GM12878 (cell line): Measurements from ENCODE around the gene SUSD1. TPM values are rescaled to one million over a fixed set of nuclear protein-coding genes. Genes with fewer than 3 reads are reported as not detected.

Experiments
- ATAC-seq: fragments of 200-7000 bp; cut with Tn5 transposase; 3 replicates; pipeline ENCODE4 v1.9.1; 2020; ENCODE audit warnings: mild to moderate bottlenecking, moderate library complexity
- BruUV-seq: library from RNA; stranded (reverse); fragments of 400-500 nt; replicated peaks from 2 replicates; lab custom pipeline; 2021; lab: Mats Ljungman, UMichigan
- CTCF ChIA-PET: fragments of 300-600 bp; sonication (Branson Sonifier 250); formaldehyde crosslinking; extraction: SDS; loops from one replicate; lab custom pipeline; 2021; ENCODE audit warnings: inconsistent platforms; lab: Yijun Ruan, JAX
- POLR2A ChIA-PET: fragments of 350-600 bp; formaldehyde crosslinking; extraction: SDS; loops from one replicate; lab custom pipeline; 2021; ENCODE audit warnings: inconsistent platforms; lab: Charles Lee
- RAD21 ChIA-PET: fragments of 300-600 bp; sonication (Branson Sonifier 250); formaldehyde crosslinking; loops from one replicate; lab custom pipeline; 2023; ENCODE audit warnings: antibody characterized with exemption; ENCODE audit not compliant: unreplicated experiment; lab: Charles Lee
- SMC1A ChIA-PET: fragments of 300-600 bp; sonication (Branson Sonifier 250); formaldehyde crosslinking; loops from one replicate; lab custom pipeline; 2023; ENCODE audit not compliant: unreplicated experiment, uncharacterized antibody; lab: Charles Lee
- DNase-seq: peaks from one replicate; pipeline ENCODE4 v3.0.0-alpha.2; 2011; ENCODE audit warnings: low read depth, low spot score
- FAIRE-seq: peaks from 3 replicates; lab custom pipeline; 2011; peaks lifted over from hg19 to GRCh38; lab: Jason Lieb, UNC
- H2AFZ ChIP-seq: 2 replicates; pipeline ENCODE4 v1.6.0; 2011; ENCODE audit warnings: low read depth, low read length, control low read depth; ENCODE audit not compliant: control insufficient read depth
- H3K27ac ChIP-seq: 2 replicates; pipeline ENCODE4 v1.5.1; 2011; ENCODE audit warnings: control low read depth; ENCODE audit not compliant: control insufficient read depth, insufficient read depth
- H3K27me3 ChIP-seq, 2 experiments: replicated peaks in 1 of 2; 2 replicates each; pipeline versions ENCODE4 v1.6.0 to v1.6.1; 2011; ENCODE audit warnings: low read length in 1 of 2; ENCODE audit not compliant: control insufficient read depth in 2 of 2, insufficient read depth in 2 of 2
- H3K36me3 ChIP-seq, 2 experiments: 2 replicates each; pipeline ENCODE4 v1.5.1; 2011; ENCODE audit warnings: low read length in 1 of 2; ENCODE audit not compliant: control insufficient read depth in 2 of 2, insufficient read depth in 2 of 2
- H3K4me1 ChIP-seq: 2 replicates; pipeline ENCODE4 v1.6.1; 2011; ENCODE audit warnings: mild to moderate bottlenecking, low read length, moderate library complexity, mixed read lengths; ENCODE audit not compliant: control insufficient read depth, insufficient read depth
- H3K4me2 ChIP-seq: 2 replicates; pipeline ENCODE4 v1.6.0; 2011; ENCODE audit warnings: control low read depth; ENCODE audit not compliant: control insufficient read depth, insufficient read depth
- H3K4me3 ChIP-seq: fragments of 200-600 bp; sonication (generic); 2 replicates; pipeline ENCODE4 v1.5.1; 2016
- H3K79me2 ChIP-seq: 2 replicates; pipeline ENCODE4 v1.6.0; 2011; ENCODE audit warnings: low read length; ENCODE audit not compliant: control insufficient read depth, insufficient read depth
- H3K9ac ChIP-seq: 2 replicates; pipeline ENCODE4 v1.8.0; 2011; ENCODE audit warnings: low read length, control low read depth, mixed read lengths; ENCODE audit not compliant: control insufficient read depth, insufficient read depth
- H3K9me3 ChIP-seq: replicated peaks from 3 replicates; pipeline ENCODE4 v1.5.1; 2011; ENCODE audit warnings: mild to moderate bottlenecking, low read length; ENCODE audit not compliant: control insufficient read depth, insufficient read depth
- H4K20me1 ChIP-seq: 2 replicates; pipeline ENCODE4 v1.6.0; 2011; ENCODE audit not compliant: control insufficient read depth, insufficient read depth
- CBX3 ChIP-seq: fragments of 200-600 bp; sonication (generic); IDR thresholded peaks from 2 replicates; pipeline ENCODE4 v1.6.1; 2016; ENCODE audit warnings: low read depth, borderline replicate concordance
- CREM ChIP-seq: IDR thresholded peaks from 2 replicates; pipeline ENCODE4 v1.6.1; 2014; ENCODE audit warnings: antibody characterized with exemption, low read depth
- CTCF ChIP-seq, 3 experiments: IDR thresholded peaks in 2 of 3; conservative IDR thresholded peaks in 1 of 3; 2 replicates each; pipeline ENCODE4 v1.5.1; 2011; ENCODE audit warnings: low read depth in 3 of 3, low read length in 3 of 3, mild to moderate bottlenecking in 3 of 3, control low read depth in 2 of 3, moderate library complexity in 2 of 3, inconsistent platforms in 1 of 3, mixed read lengths in 1 of 3; ENCODE audit not compliant: control insufficient read depth in 2 of 3, insufficient read depth in 1 of 3; ENCODE audit errors: extremely low read depth in 1 of 3
- EP300 ChIP-seq, 2 experiments: fragments of 150-350 bp in 1 of 2; IDR thresholded peaks; 2 replicates each; pipeline ENCODE4 v1.6.1; 2011 to 2012; ENCODE audit warnings: low read depth in 2 of 2, low read length in 2 of 2, borderline replicate concordance in 1 of 2, improper control_type of control experiment in 1 of 2, inconsistent platforms in 1 of 2; ENCODE audit not compliant: control insufficient read depth in 1 of 2
- EZH2 ChIP-seq: IDR thresholded peaks from 2 replicates; pipeline ENCODE4 v1.6.1; 2012; ENCODE audit warnings: low read depth, mild to moderate bottlenecking, control low read depth, inconsistent platforms, low read length, borderline replicate concordance; ENCODE audit not compliant: control insufficient read depth
- IRF4 ChIP-seq: IDR thresholded peaks from 2 replicates; pipeline ENCODE4 v1.6.1; 2011; ENCODE audit warnings: low read depth, low read length
- LARP7 ChIP-seq: fragments of 450-650 bp; IDR thresholded peaks from 2 replicates; pipeline ENCODE4 v1.6.1; 2017; ENCODE audit warnings: mild to moderate bottlenecking
- MYC ChIP-seq: IDR thresholded peaks from 2 replicates; pipeline ENCODE4 v1.6.1; 2011; ENCODE audit warnings: mild to moderate bottlenecking, low read length, moderate library complexity, inconsistent platforms; ENCODE audit not compliant: insufficient read depth, insufficient replicate concordance, insufficient read length, severe bottlenecking
- PML ChIP-seq: IDR thresholded peaks from 2 replicates; pipeline ENCODE4 v1.6.1; 2012; ENCODE audit warnings: low read length, inconsistent platforms
- RAD21 ChIP-seq: IDR thresholded peaks from 2 replicates; pipeline ENCODE4 v1.6.1; 2011; ENCODE audit warnings: mild to moderate bottlenecking, low read depth, low read length, moderate library complexity; ENCODE audit not compliant: insufficient read depth
- RUNX3 ChIP-seq: IDR thresholded peaks from 2 replicates; pipeline ENCODE4 v1.6.1; 2012; ENCODE audit warnings: low read length, inconsistent platforms
- SIN3A ChIP-seq: IDR thresholded peaks from 2 replicates; pipeline ENCODE4 v1.6.1; 2012; ENCODE audit warnings: low read depth, low read length, improper control_type of control experiment
- SMARCA5 ChIP-seq: fragments of 450-650 bp; IDR thresholded peaks from 2 replicates; pipeline ENCODE4 v1.6.1; 2017; ENCODE audit warnings: mild to moderate bottlenecking
- SMC3 ChIP-seq: IDR thresholded peaks from 2 replicates; pipeline ENCODE4 v1.6.1; 2011; ENCODE audit warnings: low read length, improper control_type of control experiment, borderline replicate concordance
- SPI1 ChIP-seq: IDR thresholded peaks from 2 replicates; pipeline ENCODE4 v1.6.1; 2011; ENCODE audit warnings: low read depth, mild to moderate bottlenecking, low read length, moderate library complexity, borderline replicate concordance; ENCODE audit not compliant: insufficient read depth
- YY1 ChIP-seq: IDR thresholded peaks from 2 replicates; pipeline ENCODE4 v1.6.1; 2011; ENCODE audit warnings: low read depth, mild to moderate bottlenecking, low read length
- WGBS: methylation state at CpG from one replicate; pipeline ENCODE4 v1.1.6; 2016; ENCODE audit warnings: low lambda C conversion rate; ENCODE audit not compliant: insufficient replicate concordance, insufficient coverage; ENCODE audit errors: missing lambda C conversion rate; 5-methylcytosine and 5-hydroxymethylcytosine counted together
- in situ Hi-C: fragments of 300-500 bp; cut with MboI; formaldehyde crosslinking; loops from 9 replicates; pipeline ENCODE4 v1.14.3; 2018; ENCODE audit warnings: mixed read lengths
- intact Hi-C: fragments of 100-400 bp; cut with micrococcal nuclease; formaldehyde crosslinking; loops from one replicate; pipeline ENCODE4 v1.14.2; 2022; ENCODE audit not compliant: unreplicated experiment
- polyA plus RNA-seq, 11 experiments: library from polyadenylated mRNA; depleted of rRNA in 4 of 11; unstranded in 6 of 11; stranded (reverse) in 5 of 11; fragments of >200 nt; fragmentation: Nextera tagmentation in 4 of 11; fragmentation: Illumina TruSeq in 1 of 11; extraction: Ambion mirVana in 4 of 11; extraction: Trizol in 1 of 11; gene quantifications; 1 replicate in 1 of 11; 2 replicates in 10 of 11; pipeline versions ENCODE4 v1.2.1 to v1.2.3, GENCODE V29; 2011 to 2016; ENCODE audit warnings: inconsistent platforms in 2 of 11, missing spikeins in 2 of 11, low read depth in 1 of 11
- total RNA-seq, 4 experiments: library from RNA; depleted of rRNA in 3 of 4; stranded (reverse); fragments of >200 nt in 3 of 4; fragmentation: Illumina TruSeq in 1 of 4; extraction: Trizol in 1 of 4; gene quantifications; 2 replicates each; pipeline versions ENCODE4 v1.2.1 to v1.2.3, GENCODE V29; 2013 to 2021

Gene SUSD1
- total and polyA plus RNA-seq, 10 of the 15 experiments (the other 5 are each of a cell fraction or from before 2014, with no cell fraction given) = 6.7 to 20.8 (median 13.2) TPM

- Histone ChIP-seq H3K9ac (no peak overlapping the region), H3K4me2 (no peak overlapping the region), H3K9me3 (no peaks in the 10 kb centered on the region), H3K27me3 (no peaks in the 10 kb centered on the region), H3K4me1 (peaks cover 5% of the 10 kb centered on the region; the same call in 1 of the 2 replicates), H3K79me2 (no peaks in the 10 kb centered on the region), H4K20me1 (no peaks in the 10 kb centered on the region), H2AFZ (no peak overlapping the region), H3K27ac (no peak overlapping the region), H3K36me3 (no peaks in the 10 kb centered on the region), H3K4me3 (no peak overlapping the region)
- ChIA-PET SMC1A (interaction anchor here (0.7 to 6.8 kb wide), 23 partner anchors 10 to 695 kb away, joined by 3 to 86 read pairs (median 5); no protein-coding TSS in a partner anchor), RAD21 (interaction anchor here (0.5 to 4.5 kb wide), 18 partner anchors 10 to 503 kb away, joined by 3 to 27 read pairs (median 4); partner anchors contain the start of gene PTBP3), CTCF (interaction anchor here (0.5 to 8.2 kb wide), 52 partner anchors 8 to 720 kb away, joined by 3 to 135 read pairs (median 4); partner anchors contain the start of genes HSDL2, INIP and PTBP3), POLR2A (interaction anchor here (0.6 to 1.0 kb wide), 2 partner anchors 10 to 435 kb away, joined by 3 to 4 read pairs; no protein-coding TSS in a partner anchor)
- FAIRE-seq = peak; percentile 83
- intact Hi-C loops (loop anchor here (1.0 to 10.0 kb wide), 5 partner anchors 119 to 617 kb away; partner anchors contain the start of gene INIP), in situ Hi-C loops (loop anchor here (10.0 kb wide), 1 partner anchor 717 kb away; no protein-coding TSS in a partner anchor)
- no peak for DNase-seq
- peak; percentile 93 for ATAC-seq
- TF ChIP-seq SIN3A (no peak), SMC3 (peak; percentile 93), CREM (no peak), SPI1 (peak; percentile 54; the same call in 1 of the 2 replicates), CBX3 (no peak), EP300 (IDR thresholded peaks at IDR 0.05; ENCODE audit: borderline replicate concordance in 1 of 2, control insufficient read depth in 1 of 2, low read depth in 2 of 2, low read length in 2 of 2) (no peak), EZH2 (no peak), YY1 (peak; percentile 89), SMARCA5 (0 out of 2 replicates have a peak, but pooled peaks have one; percentile 12), RAD21 (peak; percentile 91), PML (no peak), LARP7 (no peak), CTCF (IDR thresholded peaks at IDR 0.05 in 2 of 3, conservative IDR thresholded peaks at IDR 0.05 in 1 of 3; ENCODE audit: control insufficient read depth in 2 of 3, extremely low read depth in 1 of 3, insufficient read depth in 1 of 3, low read depth in 3 of 3, low read length in 3 of 3) (peak; percentile 86 to 93 (median 88)), RUNX3 (peak; percentile 60; the same call in 1 of the 2 replicates), MYC (no peak), IRF4 (peak; percentile 43; the same call in 1 of the 2 replicates)
- 65% methylated on average over 15 of the region's 15 CpGs for WGBS
- no TSS peak for BruUV-seq
Measured at GRCh38 chr9:112097712-112098688, 77.1 kb downstream of the SUSD1 start.
